HG03095 (cell line): ENCODE results near the gene TMLHE.
"Not testable (repeated sequence)": the region's sequence is repeated elsewhere in the genome, so short reads cannot be mapped to it uniquely, and the experiment has no call there.

ENCODE experiments used
- ATAC-seq: cut with Tn5 transposase; IDR thresholded peaks from one replicate; pipeline ENCODE4 v1.9.1; 2021; ENCODE audit warnings: moderate library complexity; ENCODE audit not compliant: unreplicated experiment

Gene TMLHE

DNA sequence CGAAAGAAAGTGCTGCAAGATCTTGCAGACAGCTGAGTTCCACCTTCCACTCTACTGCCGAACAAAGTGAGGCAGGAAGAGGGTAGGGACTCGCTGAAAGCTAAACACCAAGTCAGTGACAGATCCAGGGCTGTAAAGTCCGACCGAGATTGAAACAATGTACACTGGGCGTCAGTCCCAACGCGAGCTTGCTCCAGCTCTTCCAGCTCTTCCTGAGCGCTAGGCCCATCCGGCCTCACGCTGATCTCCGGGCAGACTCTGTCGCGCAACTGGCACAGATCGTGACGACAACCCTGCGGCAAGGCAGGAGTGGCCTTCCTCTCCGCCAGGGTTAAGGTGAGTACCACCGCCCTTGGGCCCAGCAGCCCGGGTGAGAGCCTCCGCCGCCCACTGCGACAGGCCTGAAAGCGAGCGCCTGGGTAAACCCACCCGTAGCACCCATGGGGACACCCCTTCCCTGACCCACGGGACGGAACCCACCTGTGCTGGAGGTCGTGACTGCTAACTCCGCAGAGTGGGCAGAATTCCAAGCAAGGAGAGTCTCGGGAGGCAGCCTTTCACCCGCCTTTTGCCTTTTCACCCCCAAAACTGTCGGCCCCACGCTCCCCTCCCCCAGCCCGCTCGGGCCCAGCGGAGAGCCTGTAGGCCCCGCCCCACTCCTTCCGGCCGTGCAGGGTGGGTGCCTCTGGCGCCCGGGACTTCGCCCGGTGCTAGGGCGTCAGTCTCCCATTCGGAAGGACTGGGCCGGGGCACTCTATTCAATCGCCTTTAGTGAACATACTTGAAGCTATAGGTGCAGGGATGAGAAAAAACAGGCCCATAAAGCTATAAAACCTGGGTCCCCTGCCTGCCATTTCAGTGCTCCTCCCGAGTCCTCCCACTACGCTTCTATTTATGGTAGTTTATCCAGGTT is at the start of gene TMLHE, which contains the start of gene SPRY3:
Gene TMLHE, minus strand, starts transcription at position 641 of the 913 bp plus-strand sequence. CDS start 67,676 bp downstream, outside the sequence.
Gene SPRY3, plus strand, starts transcription at position 275 of the 913 bp plus-strand sequence.
- ATAC-seq: peak; percentile 88

DNA sequence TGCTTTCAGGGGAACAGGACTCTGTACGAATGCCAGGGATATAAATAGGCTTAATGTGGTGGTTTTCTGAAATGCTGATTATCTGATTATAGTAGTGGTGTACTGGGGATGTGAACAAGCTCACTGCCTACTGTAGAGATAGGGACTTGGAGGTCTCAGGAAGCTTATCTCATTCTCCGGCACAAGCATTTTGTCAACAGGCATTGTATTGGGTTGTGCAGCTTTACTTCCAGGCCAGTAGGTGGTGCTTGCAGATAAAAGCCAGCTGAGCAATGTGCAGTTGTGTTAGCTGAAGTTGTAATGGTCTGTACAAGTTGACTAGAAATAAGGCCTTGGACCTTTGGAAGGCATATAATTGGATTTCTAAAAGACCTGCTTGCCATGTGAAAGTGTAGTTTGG is 49.5 kb upstream of the TMLHE start:
- no peak for ATAC-seq

DNA sequence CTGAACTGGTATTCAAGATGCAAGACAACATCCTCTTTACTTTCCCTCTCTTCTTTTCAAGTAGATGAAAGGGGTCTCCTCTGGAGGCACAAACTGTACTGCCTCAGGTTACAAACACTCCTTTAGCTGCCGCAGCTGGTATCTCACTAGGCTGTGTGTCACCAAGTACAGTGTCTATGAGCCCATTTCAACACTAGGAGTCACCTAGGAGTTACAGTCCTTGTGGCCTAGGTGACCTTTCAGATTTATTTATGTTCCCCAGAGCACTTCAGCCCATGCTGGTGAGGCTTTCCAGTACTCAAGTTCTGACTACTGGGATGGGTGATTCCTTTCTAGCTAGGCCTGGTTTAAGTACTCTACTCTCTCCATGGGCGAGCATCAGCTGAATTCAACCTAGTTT is 32.4 kb upstream of the TMLHE start:
- ATAC-seq: no peak

DNA sequence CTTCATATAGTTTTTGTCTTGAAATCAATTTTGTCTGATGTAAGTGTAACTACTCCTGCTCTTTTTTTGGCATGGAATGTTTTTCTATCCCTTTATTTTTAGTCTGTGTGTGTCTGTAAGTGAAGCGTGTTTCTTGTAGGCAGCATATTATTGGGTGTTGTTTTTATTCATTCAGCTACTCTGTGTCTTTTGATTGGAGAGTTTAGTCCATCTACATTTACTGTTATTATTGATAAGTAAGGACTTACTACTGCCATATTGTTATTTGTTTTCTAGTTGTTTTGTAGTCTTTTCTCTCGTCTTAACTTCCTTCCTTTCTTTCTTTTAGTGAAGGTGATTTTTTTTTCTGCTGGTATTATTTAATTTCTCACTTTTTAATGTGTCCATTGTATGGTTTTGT is 30.5 kb upstream of the TMLHE start:
- no peak for ATAC-seq

GRCh38 chrX:155641371-155641770 is 28.6 kb upstream of the TMLHE start:
- not testable (repeated sequence) for ATAC-seq

DNA sequence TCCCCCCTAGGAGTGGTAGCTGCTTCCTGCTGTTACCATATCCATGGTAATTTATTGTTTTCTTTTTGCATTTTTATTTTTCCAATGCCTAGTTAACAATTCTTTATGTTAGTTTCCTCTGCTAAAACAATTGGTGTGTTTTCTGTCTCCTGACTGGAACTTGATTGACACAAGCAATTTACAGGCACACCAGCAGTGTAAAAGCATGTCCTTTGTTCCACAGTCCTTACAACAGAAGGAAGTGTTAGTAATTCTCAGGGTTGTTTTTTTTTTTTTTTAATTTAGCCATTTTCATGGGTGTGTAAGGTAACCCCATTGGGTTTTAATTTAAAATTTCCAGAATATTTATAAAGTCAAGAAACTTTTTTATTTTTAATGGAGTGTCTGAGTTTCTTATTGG is 25.0 kb upstream of the TMLHE start:
- ATAC-seq: no peak

GRCh38 chrX:155635019-155635418 is 22.3 kb upstream of the TMLHE start:
- not testable (repeated sequence) for ATAC-seq

- ATAC-seq: no peak
Measured at GRCh38 chrX:155632431-155633100, 19.8 kb upstream of the TMLHE start.

- ATAC-seq: not testable (repeated sequence)
Measured at GRCh38 chrX:155620110-155620509, 7.4 kb upstream of the TMLHE start.

DNA sequence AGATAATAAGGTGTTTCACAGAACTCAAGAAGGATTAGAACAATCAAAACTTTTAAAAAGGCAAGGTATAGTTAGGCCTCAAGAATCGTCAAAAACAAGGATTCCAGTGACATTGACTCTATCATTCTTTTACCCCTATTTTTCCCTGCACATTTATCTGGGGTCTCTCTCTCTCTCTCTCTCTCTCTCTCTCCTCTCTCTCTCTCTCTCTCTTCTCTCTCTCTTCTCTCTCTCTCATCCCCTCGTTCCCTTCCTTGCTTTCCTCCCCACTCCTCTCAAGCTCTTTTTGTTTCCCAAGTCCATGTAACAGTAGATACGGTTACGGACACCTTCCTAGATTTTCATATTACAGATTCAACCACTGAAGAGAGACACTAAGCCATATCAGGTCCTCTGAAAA is 3.2 kb upstream of the TMLHE start:
- ATAC-seq: no peak

DNA sequence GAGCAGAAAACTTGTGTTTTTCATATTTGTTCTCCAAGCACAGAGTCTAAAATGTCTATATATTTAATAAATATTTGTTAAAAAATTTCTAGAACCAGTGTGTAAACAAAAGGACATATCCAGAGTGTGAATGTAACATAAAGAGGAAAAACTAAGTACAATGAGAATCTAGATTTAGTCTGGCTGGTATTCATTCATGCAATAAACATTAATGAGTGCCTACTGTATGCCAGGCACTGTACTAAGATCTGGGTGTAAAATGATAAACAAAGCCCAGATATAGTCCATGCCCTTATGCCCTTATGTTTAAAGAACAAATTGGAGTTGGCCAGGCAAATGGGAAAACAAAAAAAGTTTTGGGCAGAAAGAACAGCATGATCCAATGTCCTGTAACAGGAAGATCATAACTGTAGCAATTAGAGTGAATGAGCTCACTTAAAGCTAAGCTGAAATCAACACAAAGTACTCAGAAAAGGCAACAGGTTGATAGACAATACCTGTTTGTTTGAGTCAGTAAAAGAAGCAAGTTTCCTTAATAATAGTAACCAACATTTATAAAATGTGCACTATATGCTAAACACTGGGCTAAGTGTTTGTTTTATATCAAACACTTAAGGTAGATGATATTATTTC is 1.3 kb upstream of the TMLHE start:
- ATAC-seq: no peak

GRCh38 chrX:155611302-155611701 is 1.4 kb downstream of the TMLHE start:
- ATAC-seq: no peak

- ATAC-seq: no peak
Measured at GRCh38 chrX:155592981-155593380, 19.8 kb downstream of the TMLHE start.

GRCh38 chrX:155592331-155592730 is 20.4 kb downstream of the TMLHE start:
- no peak for ATAC-seq

DNA sequence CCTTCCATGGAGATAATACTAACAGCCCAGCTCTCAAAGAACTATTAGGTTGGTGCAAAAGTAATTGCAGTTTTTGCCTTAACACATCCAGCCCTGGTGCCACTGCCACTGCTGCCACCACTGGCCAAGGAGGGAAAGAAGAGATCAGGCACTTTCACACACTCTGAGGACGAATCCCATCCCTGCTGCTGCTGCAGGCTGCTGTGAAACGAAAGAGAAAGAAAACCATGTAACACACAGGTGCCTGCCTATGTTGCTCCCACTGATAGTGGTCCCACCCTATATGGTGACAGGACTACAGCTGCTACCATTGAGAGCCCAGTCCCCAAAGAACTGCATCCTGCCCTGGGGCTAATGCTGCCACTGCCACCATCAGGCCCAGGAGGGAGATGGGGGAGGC is 35.1 kb downstream of the TMLHE start:
- no peak for ATAC-seq

DNA sequence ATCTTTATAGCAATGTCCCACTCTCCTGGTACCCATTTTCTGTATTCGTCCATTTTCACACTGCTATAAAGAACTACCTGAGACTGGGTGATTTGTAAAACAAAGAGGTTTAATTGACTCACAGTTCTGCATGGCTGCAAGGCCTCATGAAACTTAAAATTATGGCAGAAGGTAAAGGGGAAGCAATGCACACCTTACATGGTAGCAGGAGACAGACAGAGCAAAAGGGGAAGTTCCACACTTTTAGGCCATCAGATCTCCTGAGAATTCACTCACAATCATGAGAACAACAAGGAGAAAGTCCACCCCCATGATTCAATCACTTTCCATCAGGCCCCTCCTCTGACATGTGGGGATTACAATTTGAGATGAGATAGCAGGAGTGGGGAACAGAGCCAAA is 49.7 kb downstream of the TMLHE start:
- no peak for ATAC-seq

- no peak for ATAC-seq
Measured at GRCh38 chrX:155544881-155545280, 67.9 kb downstream of the TMLHE start.

DNA sequence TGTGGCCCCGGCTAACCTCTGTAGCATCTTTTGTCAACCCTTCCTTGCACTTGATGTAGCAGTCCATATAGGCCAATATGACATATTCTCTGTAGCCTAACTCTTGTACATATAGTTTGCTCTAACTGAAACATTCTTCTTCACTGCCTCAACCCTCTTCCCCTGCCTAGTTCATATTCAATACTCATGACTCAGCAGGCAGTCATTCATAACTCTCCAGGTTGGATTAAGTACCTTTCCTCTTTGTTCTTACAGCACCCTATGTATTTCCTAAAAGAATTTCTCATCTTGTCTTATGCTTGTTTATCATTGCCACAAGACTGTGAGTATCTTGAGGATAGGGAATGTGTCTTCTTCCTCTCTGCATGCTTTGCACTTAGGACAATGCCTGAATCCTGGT is 76.9 kb downstream of the TMLHE start:
- no peak for ATAC-seq

DNA sequence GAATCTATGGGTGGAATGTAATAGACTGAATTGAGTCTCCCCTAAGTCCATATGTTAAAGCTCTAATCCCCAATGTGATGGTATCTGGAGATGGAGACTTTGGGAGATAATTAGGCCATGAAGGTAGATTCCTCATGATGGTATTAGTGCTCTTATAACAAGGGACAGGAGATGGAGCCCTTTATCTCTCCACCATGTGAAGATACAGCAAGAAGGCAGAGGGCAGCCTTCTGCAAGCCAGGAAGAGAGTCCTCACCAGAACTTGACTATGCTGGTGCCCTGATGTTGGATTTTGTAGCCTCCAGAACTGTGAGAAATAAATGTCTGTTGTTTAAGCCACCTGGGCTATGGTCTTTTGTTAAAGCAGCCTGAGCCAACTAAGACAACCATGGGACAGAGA is 78.0 kb downstream of the TMLHE start:
- ATAC-seq: no peak

GRCh38 chrX:155527023-155527422 is 85.7 kb downstream of the TMLHE start:
- not testable (repeated sequence) for ATAC-seq

- no peak for ATAC-seq
Measured at GRCh38 chrX:155514225-155514624, 98.5 kb downstream of the TMLHE start.

- no peak for ATAC-seq
Measured at GRCh38 chrX:155505296-155505695, 107.5 kb downstream of the TMLHE start.
